Osteoblast (primary cell): Measurements from ENCODE around the gene SLC45A2. TPM values are rescaled to one million over a fixed set of nuclear protein-coding genes. Genes with fewer than 3 reads are reported as not detected.

Experiments
- DNase-seq: peaks from one replicate; pipeline ENCODE4 v3.0.0; 2011; ENCODE audit warnings: low spot score, mixed read lengths; ENCODE audit not compliant: insufficient read length; ENCODE audit errors: missing footprints
- H2AFZ ChIP-seq: 2 replicates; pipeline ENCODE4 v1.6.0; 2011; ENCODE audit warnings: mild to moderate bottlenecking, low read length
- H3K27ac ChIP-seq: 2 replicates; pipeline ENCODE4 v1.5.1; 2011; ENCODE audit warnings: mild to moderate bottlenecking, low read depth, low read length, moderate library complexity
- H3K27me3 ChIP-seq: 2 replicates; pipeline ENCODE4 v1.6.0; 2012; ENCODE audit warnings: mild to moderate bottlenecking, control low read depth, inconsistent platforms, low read length, moderate library complexity; ENCODE audit not compliant: insufficient read depth
- H3K36me3 ChIP-seq: 2 replicates; pipeline ENCODE4 v1.5.1; 2011; ENCODE audit warnings: mild to moderate bottlenecking, low read length, control low read depth, moderate library complexity; ENCODE audit not compliant: insufficient read depth
- H3K4me1 ChIP-seq: 2 replicates; pipeline ENCODE4 v1.5.1; 2011; ENCODE audit warnings: mild to moderate bottlenecking, low read length, control low read depth, moderate library complexity; ENCODE audit not compliant: insufficient read depth
- H3K4me2 ChIP-seq: 2 replicates; pipeline ENCODE4 v1.6.0; 2011; ENCODE audit warnings: mild to moderate bottlenecking, low read length; ENCODE audit not compliant: insufficient read depth
- H3K4me3 ChIP-seq: fragments of 200-600 bp; sonication (generic); 3 replicates; pipeline ENCODE4 v1.5.1; 2012; ENCODE audit warnings: mild to moderate bottlenecking, low read length, inconsistent platforms; ENCODE audit not compliant: insufficient read depth
- H3K79me2 ChIP-seq: 2 replicates; pipeline ENCODE4 v1.6.0; 2012; ENCODE audit warnings: mild to moderate bottlenecking, low read length, control low read depth, inconsistent platforms; ENCODE audit not compliant: insufficient read depth
- H3K9me3 ChIP-seq: 2 replicates; pipeline ENCODE4 v1.5.1; 2011; ENCODE audit warnings: low read depth, low read length, control low read depth
- H4K20me1 ChIP-seq: 2 replicates; pipeline ENCODE4 v1.6.0; 2012; ENCODE audit warnings: mild to moderate bottlenecking, low read length, control low read depth; ENCODE audit not compliant: insufficient read depth
- CTCF ChIP-seq: IDR thresholded peaks from 2 replicates; pipeline ENCODE4 v1.5.1; 2011; ENCODE audit warnings: mild to moderate bottlenecking, low read depth, low read length, moderate library complexity; ENCODE audit errors: extremely low read depth
- total RNA-seq: library from RNA; depleted of rRNA; stranded (reverse); fragments of >200 nt; gene quantifications from 2 replicates; pipeline ENCODE4 v1.2.3, GENCODE V29; 2012

SLC45A2 gene
- total RNA-seq, 1 donor = 0.36 TPM

DNA sequence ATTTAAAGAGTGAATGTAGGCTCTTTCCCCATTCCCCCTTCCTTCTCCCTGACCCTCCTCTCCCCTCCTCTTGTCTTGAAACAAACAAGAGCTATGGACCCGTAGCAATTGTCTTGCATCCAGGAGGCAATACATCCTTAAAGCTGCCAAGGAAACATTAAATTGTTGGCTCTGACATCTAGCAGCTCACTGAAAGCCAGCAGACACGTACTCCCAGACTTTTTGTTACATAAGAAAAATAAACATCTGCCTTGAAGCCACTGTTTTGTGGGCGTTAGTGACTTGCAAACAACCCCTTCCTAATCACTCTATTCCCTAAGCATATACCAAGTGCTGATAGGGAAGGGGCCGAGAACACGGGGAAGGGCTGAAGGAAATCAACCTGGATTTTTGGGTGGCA is 8.6 kb downstream of the SLC45A2 start:
- Histone ChIP-seq H3K4me2 (no peak overlapping the region), H3K79me2 (no peaks in the 10 kb centered on the region)

DNA sequence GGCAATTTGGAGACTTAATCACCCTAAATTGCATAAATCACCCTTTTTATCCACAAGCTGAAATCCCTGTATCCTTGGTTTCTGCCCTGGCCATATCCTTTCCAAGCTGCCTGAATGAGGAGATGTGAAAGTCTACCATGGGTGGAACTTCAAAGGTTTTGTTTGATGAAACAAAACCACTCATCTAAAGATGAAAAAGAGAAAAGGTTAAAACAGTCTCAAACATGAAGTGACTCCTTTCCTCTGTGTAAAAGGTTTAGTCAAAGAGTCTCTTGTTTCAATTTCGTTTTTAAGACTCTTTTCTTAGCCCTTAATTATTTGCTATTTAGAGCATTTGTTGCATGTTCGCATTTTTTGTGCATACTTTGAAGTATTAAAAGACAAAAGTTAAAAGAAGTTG is 11.2 kb downstream of the SLC45A2 start:
- Histone ChIP-seq H4K20me1 (no peaks in the 10 kb centered on the region), H3K4me1 (no peaks in the 10 kb centered on the region), H3K4me2 (no peak overlapping the region), H3K9me3 (no peaks in the 10 kb centered on the region), H3K27ac (no peak overlapping the region), H3K4me3 (no peak overlapping the region), H2AFZ (no peak overlapping the region), H3K79me2 (no peaks in the 10 kb centered on the region), H3K36me3 (no peaks in the 10 kb centered on the region), H3K27me3 (peaks cover 9% of the 10 kb centered on the region)
- no peak for DNase-seq
- no peak for TF ChIP-seq CTCF

More for the DNA sequence above, 8.6 kb downstream of the SLC45A2 start:
- no peak overlapping the region for H3K27ac ChIP-seq
- H3K36me3 ChIP-seq = no peaks in the 10 kb centered on the region
- H2AFZ ChIP-seq = no peak overlapping the region
- no peak for DNase-seq
- H3K4me3 ChIP-seq = no peak overlapping the region
- no peaks in the 10 kb centered on the region for H3K4me1 ChIP-seq
- H4K20me1 ChIP-seq = no peaks in the 10 kb centered on the region
- no peaks in the 10 kb centered on the region for H3K9me3 ChIP-seq
- TF ChIP-seq CTCF = no peak
- peaks cover 9% of the 10 kb centered on the region for H3K27me3 ChIP-seq

GRCh38 chr5:33969572-33970452 is 14.7 kb downstream of the SLC45A2 start:
- Histone ChIP-seq H4K20me1 (no peaks in the 10 kb centered on the region), H3K79me2 (no peaks in the 10 kb centered on the region), H3K4me3 (no peak overlapping the region), H3K4me1 (no peaks in the 10 kb centered on the region), H3K9me3 (no peaks in the 10 kb centered on the region), H3K36me3 (no peaks in the 10 kb centered on the region), H3K4me2 (no peak overlapping the region), H2AFZ (peak overlapping the region; percentile 4), H3K27me3 (peaks cover 6% of the 10 kb centered on the region), H3K27ac (no peak overlapping the region)
- peak; percentile 88 for DNase-seq
- TF ChIP-seq CTCF = peak; percentile 88

- H4K20me1 ChIP-seq = no peaks in the 10 kb centered on the region
- no peak overlapping the region for H3K4me2 ChIP-seq
- no peak overlapping the region for H2AFZ ChIP-seq
- H3K9me3 ChIP-seq = no peaks in the 10 kb centered on the region
- DNase-seq = no peak
- no peak overlapping the region for H3K27ac ChIP-seq
- no peaks in the 10 kb centered on the region for H3K79me2 ChIP-seq
- H3K4me1 ChIP-seq = no peaks in the 10 kb centered on the region
- TF ChIP-seq CTCF = no peak
- H3K4me3 ChIP-seq = no peak overlapping the region
- H3K27me3 ChIP-seq = peaks cover 6% of the 10 kb centered on the region
- H3K36me3 ChIP-seq = no peaks in the 10 kb centered on the region
Observed at GRCh38 chr5:33968211-33969005, 16.1 kb downstream of the SLC45A2 start.
